Caki2 (cell line): ENCODE data around the gene LRPAP1. TPM values are rescaled to one million over a fixed set of nuclear protein-coding genes. Genes with fewer than 3 reads are reported as not detected.

ENCODE experiments used
- DNase-seq: peaks from one replicate; pipeline ENCODE4 v3.0.0-alpha.2; 2015; ENCODE audit warnings: low read depth
- in situ Hi-C: cut with HindIII; loops from 2 replicates; pipeline ENCODE4 v1.10.0; 2016; ENCODE audit warnings: low sequenced_read_pairs, low pct_unique_long_range_greater_than_20kb, mixed read lengths
- total RNA-seq: library from RNA; depleted of rRNA; stranded (reverse); fragments of >200 nt; shearing (Covaris generic); gene quantifications from 2 replicates; pipeline ENCODE4 v1.2.3, GENCODE V29; 2014; ENCODE audit warnings: low replicate concordance

The LRPAP1 gene
- total RNA-seq, 1 experiment from 2014 or later, result 183 TPM

DNA sequence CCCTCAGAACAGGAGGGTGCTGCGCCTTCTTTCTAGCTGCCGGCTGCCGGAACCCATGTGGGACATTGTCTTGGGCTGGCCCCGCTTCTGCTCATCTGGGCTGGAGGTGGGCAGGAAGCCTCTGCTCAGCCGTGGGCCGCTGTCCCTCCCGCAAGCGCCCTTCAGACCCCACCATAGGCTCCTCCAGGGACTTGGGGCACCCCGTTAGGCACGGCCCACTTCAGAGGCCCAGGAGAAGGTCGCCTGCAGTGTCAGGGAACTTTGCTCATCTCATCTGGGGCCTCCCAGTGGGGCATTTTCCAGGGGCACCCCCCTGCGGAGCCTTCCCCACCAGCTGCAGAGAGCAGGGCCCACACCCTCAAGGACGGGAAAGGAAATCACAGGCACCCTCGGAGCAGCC, 36.2 kb downstream of the LRPAP1 start:
- in situ Hi-C loops, result no loop called here
- DNase-seq, result no peak

DNA sequence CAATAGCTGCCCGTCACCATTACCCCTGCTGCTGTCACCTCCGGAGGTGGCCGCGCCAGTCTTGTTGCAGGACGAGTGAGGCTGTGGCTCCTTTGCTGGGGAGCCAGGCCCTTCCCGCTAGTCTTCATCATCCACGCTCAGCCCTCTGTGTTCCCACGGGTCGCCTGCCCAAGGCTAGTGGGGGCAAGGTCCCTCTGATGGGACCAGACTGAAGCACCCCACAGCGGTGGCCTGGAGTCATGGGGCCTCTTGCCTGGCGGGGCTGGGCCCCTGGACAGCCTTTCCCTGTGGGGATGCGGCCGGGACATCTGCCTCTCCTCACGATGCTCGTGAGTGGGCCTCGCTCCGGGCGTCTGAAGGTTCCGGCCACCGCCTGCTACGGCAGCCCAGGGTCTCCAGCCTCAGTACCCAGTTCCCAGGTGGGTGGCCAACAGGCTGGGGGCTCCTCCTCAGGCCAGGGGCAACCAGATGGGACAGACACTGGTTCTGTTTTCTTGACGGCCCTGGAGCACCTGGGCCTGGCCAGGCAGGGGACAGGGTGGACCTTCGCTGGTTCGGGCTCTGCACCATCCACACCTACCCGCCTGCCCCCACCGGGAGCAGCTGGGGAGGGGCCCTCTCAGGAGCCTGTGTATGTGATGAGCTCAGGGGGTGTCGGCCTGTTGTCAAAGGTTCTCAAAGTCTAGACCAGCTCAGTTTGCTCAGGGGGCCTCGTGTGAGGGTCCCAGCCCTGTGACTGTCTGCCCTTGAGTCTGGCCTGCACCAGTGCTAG, 36.8 kb downstream of the LRPAP1 start:
- no peak for DNase-seq
- in situ Hi-C loops, result no loop called here

DNA sequence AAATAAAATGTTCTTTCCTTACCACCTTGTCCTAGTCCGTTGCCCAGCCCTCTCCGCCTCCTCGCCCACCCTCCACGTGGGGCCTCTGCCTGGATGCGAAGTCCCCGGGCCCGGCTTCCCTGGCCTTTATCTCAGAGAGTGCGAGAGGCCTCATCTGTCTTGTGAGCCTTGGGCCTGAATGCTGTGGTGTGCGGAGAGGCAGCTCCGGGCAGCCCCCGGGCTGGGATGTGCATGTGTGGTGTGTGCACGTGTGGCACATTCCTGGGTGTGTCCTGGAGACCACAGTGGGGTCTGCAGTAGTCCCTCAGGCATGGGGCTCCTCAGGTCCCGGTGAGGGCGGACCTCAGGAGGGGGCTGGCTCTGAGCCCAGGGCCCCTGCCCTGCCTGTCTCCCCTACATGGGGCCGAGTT, 37.8 kb downstream of the LRPAP1 start:
- in situ Hi-C loops, result no loop called here
- DNase-seq, result no peak

DNA sequence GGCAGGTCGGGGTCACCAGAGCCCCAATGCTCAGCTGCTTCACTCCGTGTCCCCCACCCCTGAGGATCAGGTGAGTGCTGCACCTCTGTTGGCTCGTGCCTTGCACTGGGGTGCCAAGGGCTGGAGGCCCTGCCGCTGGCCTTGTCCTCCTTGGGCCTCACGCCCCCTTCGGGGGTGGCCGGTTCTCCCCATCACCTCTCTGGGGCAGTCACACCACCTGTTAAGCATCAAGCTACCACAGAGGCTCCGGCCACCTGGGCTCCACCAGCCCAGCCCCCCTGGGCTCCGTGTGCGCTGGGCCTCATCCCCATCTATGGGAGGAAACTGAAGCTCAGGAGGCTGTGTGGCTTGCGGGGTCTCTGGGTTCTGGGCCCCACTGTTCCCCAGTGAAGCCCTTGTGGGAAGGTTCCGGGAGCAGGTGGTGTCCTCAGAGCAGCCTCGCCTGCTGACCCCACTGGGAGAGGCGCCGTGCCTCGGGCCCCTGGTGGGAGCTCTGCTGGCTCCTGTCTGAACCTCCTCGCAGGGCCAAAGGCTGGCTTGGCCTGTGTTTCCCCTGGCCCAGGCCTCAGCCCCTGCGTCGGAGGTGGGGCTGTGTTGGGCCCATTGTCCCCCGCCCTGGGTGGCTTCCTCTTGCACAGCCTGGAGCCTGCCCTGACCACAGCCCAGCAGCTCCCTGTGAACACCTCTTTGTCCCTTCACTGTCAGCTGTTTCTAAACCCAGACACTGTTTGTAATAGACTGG, 38.3 kb downstream of the LRPAP1 start:
- in situ Hi-C loops, result no loop called here
- DNase-seq, result no peak

DNA sequence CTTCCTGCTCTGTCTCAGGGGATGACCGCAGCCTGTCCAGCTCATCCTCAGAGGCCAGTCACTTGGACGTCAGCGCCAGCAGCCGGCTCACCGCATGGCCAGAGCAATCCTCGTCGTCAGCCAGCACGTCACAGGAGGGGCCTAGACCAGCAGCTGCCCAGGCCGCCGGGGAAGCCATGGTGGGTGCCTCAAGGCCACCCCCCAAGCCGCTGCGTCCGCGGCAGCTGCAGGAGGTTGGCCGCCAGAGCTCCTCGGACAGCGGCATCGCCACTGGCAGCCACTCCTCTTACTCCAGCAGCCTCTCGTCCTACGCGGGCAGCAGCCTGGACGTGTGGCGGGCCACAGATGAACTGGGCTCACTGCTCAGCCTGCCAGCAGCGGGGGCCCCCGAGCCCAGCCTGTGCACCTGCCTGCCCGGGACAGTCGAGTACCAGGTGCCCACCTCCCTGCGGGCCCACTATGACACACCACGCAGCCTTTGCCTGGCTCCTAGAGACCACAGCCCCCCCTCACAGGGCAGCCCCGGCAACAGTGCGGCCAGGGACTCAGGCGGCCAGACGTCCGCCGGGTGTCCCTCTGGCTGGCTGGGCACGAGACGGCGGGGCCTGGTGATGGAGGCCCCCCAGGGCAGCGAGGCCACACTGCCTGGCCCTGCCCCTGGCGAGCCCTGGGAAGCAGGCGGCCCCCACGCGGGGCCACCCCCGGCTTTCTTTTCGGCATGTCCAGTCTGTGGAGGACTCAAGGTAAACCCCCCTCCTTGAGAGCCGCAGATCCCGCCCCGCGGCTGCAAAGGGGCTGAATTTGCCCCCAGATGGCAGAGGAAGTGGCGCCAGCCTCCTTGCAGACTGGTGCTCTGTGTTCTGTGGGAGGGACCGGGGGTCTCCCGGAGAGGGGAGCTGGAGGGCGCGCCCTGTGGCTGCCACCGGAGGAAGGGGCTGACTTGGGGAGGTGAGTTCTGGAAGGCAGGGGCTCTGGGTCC, 39.2 kb downstream of the LRPAP1 start:
- in situ Hi-C loops, result no loop called here
- DNase-seq, result no peak

DNA sequence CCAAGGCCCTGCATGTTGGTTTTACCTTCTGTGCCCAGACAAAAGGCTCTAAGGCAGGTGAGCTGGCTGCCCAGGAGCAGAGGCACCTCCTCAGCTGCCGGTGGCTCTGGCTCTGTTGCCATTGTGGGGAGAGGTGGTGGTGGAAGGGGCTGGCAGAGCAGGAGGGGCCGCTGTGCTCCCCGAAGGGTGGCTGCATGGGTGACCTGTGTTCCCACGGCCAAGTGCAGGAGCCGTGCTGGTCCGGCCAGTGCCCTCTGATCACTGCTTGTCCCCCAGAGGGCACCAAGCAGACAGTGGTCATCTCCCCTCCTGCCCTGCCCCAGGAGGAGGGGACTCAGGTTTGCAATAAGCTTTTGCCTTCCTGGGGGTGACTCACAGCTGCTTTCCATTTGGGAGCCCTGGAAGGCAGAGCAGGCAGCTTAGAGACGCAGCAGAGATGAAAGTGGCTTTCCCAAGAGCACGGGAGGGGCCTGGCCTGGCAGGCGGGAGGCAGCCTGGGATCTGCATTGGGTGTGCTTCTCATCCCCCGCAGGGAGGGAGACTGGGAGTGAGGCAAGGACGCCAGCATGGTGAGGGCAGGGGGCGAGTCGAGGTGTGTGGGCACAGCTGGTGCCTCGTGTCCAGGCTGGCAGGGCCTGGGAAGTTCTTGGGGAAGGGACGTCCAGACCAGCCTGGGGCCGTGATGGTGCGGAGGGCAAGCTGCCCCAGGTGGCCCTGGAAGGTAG, 40.4 kb downstream of the LRPAP1 start:
- in situ Hi-C loops, result no loop called here
- no peak for DNase-seq

DNA sequence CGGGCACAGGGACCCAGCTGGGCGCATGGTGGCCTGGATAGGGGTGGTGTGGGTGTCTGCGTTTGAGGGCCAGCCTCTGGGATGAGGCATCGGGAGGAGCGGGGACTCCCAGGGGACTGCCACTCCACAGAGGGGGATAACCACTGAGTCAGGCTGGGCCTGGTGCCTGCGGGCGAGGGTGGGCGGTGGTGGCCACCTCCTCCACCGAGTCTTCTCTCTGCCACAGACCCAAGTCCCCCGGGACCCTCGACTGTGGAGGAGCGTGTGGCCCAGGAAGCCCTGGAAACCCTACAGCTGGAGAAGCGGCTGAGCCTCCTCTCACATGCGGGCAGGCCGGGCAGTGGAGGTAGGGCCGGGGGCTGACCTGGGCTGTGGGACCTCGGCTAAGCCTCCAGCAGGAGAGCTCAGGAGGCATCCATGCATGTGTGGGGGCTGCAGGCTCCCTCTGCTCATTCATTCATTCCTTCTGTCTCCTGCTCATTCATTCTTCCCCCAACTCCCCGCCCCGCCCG, 42.7 kb downstream of the LRPAP1 start:
- in situ Hi-C loops, result no loop called here
- DNase-seq, result no peak

DNA sequence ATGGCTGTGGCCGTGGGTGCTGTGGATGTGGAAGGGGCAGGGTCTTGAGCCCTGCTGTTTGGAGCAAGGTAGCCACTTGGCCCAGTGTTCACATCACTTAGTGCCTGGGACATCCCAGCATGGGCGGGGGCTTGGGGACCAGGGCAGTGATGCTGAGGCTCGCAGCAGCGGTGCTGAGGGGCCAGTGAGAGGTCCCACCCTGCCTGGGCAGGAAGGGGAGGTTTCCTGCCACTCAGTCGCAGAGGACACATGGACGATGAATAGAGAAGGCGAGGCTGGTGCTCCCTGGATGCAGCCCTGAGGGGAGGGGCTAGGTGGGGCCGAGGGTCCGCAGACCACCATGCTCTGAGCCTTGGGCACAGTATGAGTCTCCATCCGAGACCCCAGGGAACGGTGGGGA, 43.4 kb downstream of the LRPAP1 start:
- no peak for DNase-seq
- in situ Hi-C loops, result no loop called here

DNA sequence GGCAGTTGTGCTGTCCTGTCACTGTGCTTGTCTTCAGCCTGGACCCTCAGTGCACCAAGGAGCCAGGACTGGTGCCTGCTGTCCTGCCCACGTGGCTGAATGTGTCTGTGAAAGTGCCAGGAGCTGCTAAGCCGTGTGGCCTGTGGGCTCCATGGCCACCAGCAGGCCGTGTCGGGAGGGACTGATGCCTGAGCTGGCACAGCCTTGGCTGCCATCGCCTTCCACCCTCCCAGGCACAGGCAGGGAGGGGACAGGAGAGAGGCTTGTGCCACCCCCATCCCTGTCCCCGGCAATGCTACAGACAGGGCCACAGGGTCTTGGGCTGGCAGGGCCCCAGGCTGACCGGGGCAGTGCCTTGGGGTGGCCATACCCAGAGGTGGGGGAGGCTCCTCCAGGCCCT, 44.4 kb downstream of the LRPAP1 start:
- no peak for DNase-seq
- in situ Hi-C loops, result no loop called here

DNA sequence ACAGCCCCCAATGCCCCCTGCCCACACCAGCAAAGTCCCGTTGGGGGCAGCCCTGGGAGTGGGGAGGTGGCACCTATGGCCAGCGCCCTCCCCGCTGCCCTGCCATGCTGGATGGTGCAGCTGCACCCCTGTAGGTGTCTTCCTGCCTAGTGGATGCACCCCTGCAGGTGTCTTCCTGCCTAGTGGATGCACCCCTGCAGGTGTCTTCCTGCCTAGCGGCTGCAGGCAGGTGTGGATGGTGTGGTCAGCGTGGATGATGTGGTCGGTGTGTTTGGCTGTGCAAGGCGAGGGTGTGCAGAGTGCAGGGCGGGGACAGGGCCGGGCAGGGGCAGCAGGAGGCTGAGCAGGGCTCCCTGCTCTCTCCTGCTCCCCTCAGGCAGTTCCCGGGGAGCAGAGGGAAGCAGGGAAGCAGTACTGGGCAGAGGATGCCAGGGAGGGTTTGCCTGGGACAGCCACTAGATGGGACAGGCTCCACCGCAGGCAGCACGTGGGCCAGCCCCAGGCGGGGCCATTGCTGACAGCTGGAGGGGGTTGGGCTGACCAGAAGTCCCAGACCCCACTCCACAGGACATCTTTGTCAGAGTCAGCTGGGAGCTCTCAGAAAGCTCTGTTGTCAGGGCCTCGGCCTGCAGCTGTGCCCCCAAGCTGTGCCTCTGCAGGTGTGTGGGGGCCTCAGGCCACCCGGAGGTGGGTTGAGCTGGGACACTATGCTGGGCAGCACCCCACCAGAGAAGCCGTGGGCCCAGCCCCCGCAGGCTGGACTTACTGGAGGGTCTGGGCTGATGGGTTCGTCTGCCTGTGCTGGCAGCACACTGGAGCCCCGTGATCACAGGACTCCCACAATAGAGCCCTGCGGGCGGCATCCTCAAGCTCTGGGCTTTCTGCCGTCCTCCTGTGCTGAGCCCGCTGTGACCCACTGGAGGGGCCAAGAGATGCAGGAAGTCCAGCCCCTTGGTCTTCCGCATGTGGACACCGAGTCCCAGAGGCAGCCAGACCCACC, 45.4 kb downstream of the LRPAP1 start:
- in situ Hi-C loops, result no loop called here
- peak; percentile 12 for DNase-seq

DNA sequence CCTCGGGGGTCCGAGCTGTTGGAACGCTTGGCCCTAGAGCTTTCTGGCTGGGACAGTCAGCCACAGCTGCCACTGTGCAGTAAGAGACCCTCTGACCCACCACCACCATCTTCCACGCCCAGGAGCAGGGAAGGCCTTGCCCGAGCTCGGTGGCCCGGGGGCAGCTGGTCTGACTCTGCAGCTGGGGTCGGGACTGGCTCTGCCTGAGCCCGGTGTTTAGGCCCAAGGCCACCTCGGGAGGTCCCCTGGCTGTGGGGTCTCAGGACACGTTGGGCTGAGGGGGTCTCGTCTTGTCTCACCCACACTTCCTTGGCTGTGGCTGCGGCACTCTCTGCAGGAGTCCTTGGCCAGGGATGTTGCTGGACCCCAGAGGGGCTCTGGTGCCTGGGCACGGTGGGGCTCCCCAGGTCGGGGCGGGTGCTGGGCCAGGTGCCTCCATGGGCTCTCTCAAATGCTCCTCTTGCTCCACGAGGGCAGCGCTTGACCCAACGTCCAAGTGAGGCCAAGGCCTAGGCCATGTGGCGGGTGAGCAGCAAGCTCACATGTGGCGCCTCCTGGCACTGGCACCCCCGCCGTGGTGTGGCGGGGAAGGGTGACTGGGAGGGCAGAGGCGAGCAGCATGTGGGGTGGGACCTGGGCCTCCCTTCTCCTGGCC, 46.2 kb downstream of the LRPAP1 start:
- DNase-seq, result no peak
- in situ Hi-C loops, result no loop called here

DNA sequence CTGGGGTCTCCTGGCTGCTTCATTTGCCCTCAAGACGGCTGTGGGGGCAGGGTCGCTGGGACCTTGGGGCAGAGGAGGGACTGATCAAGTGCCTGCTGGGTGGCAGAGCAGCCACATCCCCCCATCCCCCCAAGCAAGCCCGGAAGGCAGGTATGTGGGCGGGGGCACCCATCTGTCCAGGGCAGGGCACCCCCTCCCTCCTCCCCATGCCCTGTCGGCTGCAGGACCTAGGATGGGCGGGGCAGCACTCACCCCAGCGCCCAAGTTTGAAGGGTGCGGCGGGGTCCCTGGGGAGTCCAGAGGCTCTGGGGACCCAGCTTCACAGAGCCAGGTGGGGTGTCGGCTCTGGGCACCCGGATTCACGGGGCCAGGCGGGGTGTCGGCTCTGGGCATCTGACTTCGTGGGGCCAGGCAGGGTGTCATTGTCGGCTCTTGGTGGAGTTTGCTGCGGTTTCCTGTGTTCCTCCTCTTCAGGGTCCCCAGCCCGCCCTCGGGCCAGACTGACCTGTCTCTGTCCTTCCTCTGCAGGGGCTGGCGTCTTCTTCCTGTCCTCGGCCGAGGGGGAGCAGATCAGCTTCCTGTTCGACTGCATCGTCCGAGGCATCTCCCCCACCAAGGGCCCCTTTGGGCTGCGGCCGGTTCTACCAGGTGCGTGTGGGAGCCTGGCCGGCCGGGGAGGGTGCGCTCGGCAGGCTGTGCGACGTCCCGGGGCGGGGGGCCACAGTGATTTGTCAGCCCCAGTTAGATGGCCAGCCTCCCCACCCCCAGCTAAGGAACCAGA, 47.0 kb downstream of the LRPAP1 start:
- in situ Hi-C loops, result no loop called here
- DNase-seq, result no peak

DNA sequence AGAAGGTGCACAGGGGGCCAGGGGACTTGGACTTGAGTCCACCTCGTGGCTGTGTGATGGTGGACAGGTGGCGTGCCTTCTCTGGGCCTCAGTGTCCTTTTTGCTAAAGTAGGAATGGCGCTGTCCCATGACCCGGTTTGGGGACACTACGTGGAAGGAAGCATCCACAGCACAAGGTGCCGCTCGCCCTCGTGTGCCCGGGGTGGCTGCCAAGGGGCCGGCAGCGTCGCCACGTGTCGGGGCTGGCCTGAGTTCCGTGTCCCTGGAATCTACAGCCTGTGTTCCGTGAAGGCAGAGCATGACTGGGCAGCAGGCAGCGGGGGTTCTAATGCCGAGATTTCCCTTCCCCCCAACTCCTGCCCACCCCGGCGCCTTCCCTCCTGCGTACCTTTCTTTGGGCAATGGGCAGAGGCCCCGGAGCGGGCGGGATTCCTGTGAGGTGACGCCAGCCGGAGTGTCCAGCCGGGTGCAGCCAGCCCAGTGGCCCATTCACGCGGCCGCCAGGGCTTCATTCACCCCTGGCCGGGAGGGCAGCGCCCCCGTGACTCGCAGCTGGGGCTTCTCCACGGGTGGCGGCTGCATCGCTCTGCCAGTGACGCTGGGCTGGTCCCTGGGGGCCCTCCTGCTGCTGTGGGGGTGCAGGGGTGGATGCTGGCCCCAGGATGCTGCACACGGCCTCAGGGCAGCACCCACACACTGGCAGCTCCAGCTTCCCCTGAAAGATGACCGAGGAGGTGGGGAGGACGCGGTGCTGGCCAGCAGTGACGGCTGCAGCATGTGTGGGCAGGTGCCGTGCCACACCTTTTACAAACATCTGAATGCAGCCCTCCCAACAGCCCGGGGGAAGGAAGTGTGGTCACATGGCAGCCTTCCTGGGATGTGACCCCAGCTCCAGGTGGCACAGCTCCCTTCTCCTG, 47.9 kb downstream of the LRPAP1 start:
- DNase-seq, result peak; percentile 95
- in situ Hi-C loops, result no loop called here

DNA sequence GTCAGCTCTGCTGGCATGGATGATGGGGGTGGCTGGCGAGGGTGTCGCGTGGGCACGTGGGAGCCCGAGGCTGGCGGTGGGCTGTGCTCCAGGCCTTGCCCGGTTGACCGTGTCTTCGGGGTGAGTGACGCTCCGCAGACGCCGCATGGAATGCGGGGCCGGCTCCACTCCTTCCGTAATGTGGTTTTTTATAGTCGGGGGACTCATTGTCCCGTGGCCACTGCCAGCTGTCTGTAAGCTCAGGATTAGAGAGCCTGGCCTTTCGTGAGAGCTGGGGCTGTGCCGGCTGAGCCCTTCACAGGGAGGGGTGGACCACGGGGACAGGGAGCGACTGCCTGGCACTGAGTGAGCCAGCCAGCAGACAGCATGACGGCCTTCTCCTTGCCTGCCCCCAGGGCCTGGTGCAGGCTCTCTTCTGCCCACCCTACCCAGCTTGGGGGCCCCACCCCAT, 48.7 kb downstream of the LRPAP1 start:
- peak; percentile 74 for DNase-seq
- in situ Hi-C loops, result no loop called here

DNA sequence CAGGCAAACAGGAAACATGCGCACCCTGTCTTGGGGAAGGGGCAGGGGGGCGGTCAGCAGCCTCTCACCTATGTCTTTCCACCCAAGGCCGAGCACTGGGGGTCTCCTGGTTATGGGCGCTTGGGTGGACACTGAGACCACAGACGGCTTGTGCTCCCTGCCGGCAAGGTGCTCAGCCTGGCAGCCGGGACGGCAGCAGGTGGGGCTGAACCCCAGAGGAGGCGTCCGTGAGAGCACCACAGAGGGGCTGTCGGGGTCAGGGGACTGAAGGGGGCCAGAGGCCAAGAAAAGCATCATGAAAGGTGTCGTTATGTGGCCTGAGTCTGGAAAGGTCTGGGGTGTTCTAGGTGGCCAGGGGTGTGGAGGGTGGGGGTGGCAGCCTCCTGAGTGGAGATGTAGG, 49.5 kb downstream of the LRPAP1 start:
- in situ Hi-C loops, result no loop called here
- DNase-seq, result no peak
